ENCODE measurements around the gene SNX33. TPM values are rescaled to one million over a fixed set of nuclear protein-coding genes. Genes with fewer than 3 reads are reported as not detected.

Gene SNX33
- total RNA-seq, 1 experiment from 2014 or later: 8.3 TPM

DNA sequence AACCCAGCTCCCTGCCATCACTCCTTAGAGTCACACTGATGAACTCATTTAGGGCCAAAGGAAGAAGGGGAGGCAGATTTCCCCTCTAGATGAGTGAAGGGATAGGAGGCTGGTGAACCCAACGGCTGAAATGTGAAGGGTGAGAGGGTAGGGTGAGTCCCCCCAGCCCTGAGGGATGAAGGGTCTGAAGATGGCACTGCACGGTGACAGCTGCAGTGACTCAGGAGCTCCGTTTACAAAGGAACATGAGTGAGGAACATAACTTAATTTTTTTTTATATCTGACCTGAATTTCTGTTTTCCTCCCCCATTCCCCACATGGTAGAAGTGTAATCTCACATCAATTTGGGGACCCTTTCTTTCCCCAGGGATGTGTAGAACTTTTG lies 14.0 kb downstream of the SNX33 start:
- H3K9me2 ChIP-seq (ENCODE audit: insufficient read depth): no peaks in the 10 kb centered on the region
- peaks cover 32 to 60% of the 10 kb centered on the region in 2 experiments for H3K4me1 ChIP-seq (ENCODE audit: control insufficient read depth in 1 of 2, insufficient read depth in 2 of 2, low read length in 2 of 2)
- RAD21 ChIA-PET (ENCODE audit: low non-redundant PET in 1 of 2, low total read pairs in 2 of 2, uncharacterized antibody in 2 of 2, unreplicated experiment in 2 of 2): no interaction called here
- 0 out of 4 replicates have a peak overlapping the region, but pooled peaks of 1 of the 2 experiments have one; percentile 3 for H3K4me3 ChIP-seq (replicated peaks in 1 of 2; ENCODE audit: low read depth in 1 of 2, low read length in 2 of 2)
- H3K27me3 ChIP-seq (ENCODE audit: insufficient read depth, low read length): no peaks in the 10 kb centered on the region
- no TSS peak for BruUV-seq (replicated peaks)
- no peaks in the 10 kb centered on the region for H4K20me1 ChIP-seq (ENCODE audit: insufficient read depth)
- no peak for DNase-seq (ENCODE audit: low read depth, low spot score)
- H3K9ac ChIP-seq (ENCODE audit: low read length): peak overlapping the region; percentile 68
- no peak for ATAC-seq
- H3K4me2 ChIP-seq (ENCODE audit: low read length): peak overlapping the region; percentile 63
- no peak overlapping the region for H2AFZ ChIP-seq (ENCODE audit: low read depth, low read length, poor library complexity, severe bottlenecking)
- CTCF ChIA-PET: interaction anchor here (1.3 to 1.5 kb wide), 2 partner anchors 14 to 294 kb away, joined by 4 to 7 read pairs; partner anchors contain the start of genes MAN2C1 and SNX33
- no peaks in the 10 kb centered on the region for H3K9me3 ChIP-seq (ENCODE audit: control insufficient read depth in 1 of 2, insufficient read depth in 1 of 2, low read depth in 1 of 2, low read length in 2 of 2)
- H3K79me2 ChIP-seq (ENCODE audit: insufficient read depth, low read length): no peaks in the 10 kb centered on the region
- 0 out of 2 replicates have a peak, but pooled peaks have one; percentile 1 for TF ChIP-seq POLR2AphosphoS5 (IDR thresholded peaks at IDR 0.05; ENCODE audit: low read depth, low read length)
- TF ChIP-seq, protein P1, sequence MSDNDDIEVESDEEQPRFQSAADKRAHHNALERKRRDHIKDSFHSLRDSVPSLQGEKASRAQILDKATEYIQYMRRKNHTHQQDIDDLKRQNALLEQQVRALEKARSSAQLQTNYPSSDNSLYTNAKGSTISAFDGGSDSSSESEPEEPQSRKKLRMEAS (IDR thresholded peaks at IDR 0.05): no peak
- POLR2A ChIA-PET: interaction anchor here (0.7 to 1.9 kb wide), 4 partner anchors 9 to 294 kb away, joined by 4 to 8 read pairs (median 6); partner anchors contain the start of genes MAN2C1, SIN3A and SNX33
- peak overlapping the region; percentile 64 for H3K27ac ChIP-seq (ENCODE audit: low read depth, low read length)
- intact Hi-C loops (cut with micrococcal nuclease): no loop called here
- peaks cover 0 to 2% of the 10 kb centered on the region in 2 experiments; a peak in 1 of 4 replicates for H3K36me3 ChIP-seq (ENCODE audit: control insufficient read depth in 1 of 2, insufficient read depth in 2 of 2, low read length in 2 of 2)

DNA sequence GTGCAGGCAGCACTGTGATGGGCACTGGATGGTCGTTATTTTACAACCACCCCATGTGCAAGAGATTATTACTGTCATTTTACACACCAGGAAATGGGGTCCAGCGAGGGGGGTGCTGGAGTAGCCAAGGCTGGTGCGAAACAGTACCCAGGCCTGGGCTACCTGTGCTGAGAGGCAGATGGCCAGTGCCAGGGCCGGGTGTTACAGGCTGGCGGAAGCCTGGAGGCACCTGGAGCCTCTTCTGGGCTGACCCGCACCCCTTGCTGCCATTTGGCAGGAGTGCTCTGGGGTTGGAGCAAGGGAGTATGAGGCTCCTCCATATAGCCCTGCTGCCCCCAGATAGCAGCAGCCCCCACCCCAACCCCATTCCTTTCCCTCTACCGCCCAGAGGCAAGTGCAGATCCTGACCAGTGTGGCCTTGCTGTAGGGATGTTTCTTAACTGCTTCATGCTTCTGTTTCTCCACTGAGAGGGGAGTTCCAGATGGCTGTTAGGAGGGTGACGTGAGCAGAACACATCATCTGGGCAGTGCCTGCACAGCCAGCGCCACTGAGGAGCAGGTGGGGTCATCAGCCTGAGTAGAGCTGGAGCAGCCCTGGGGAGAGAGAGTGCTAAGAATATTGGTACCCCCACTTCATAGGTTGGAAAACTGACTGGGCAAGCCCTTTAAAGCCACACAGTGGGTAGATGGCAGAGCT lies 15.3 kb downstream of the SNX33 start:
- TF ChIP-seq CBX3 (IDR thresholded peaks at IDR 0.05; ENCODE audit: low read depth): no peak
- no peak for TF ChIP-seq YY1 (IDR thresholded peaks at IDR 0.05; ENCODE audit: extremely low read depth, insufficient replicate concordance, low read depth, low read length)
- TF ChIP-seq, protein P2, sequence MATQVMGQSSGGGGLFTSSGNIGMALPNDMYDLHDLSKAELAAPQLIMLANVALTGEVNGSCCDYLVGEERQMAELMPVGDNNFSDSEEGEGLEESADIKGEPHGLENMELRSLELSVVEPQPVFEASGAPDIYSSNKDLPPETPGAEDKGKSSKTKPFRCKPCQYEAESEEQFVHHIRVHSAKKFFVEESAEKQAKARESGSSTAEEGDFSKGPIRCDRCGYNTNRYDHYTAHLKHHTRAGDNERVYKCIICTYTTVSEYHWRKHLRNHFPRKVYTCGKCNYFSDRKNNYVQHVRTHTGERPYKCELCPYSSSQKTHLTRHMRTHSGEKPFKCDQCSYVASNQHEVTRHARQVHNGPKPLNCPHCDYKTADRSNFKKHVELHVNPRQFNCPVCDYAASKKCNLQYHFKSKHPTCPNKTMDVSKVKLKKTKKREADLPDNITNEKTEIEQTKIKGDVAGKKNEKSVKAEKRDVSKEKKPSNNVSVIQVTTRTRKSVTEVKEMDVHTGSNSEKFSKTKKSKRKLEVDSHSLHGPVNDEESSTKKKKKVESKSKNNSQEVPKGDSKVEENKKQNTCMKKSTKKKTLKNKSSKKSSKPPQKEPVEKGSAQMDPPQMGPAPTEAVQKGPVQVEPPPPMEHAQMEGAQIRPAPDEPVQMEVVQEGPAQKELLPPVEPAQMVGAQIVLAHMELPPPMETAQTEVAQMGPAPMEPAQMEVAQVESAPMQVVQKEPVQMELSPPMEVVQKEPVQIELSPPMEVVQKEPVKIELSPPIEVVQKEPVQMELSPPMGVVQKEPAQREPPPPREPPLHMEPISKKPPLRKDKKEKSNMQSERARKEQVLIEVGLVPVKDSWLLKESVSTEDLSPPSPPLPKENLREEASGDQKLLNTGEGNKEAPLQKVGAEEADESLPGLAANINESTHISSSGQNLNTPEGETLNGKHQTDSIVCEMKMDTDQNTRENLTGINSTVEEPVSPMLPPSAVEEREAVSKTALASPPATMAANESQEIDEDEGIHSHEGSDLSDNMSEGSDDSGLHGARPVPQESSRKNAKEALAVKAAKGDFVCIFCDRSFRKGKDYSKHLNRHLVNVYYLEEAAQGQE (IDR thresholded peaks at IDR 0.05; ENCODE audit: low read depth): no peak
- H3K36me3 ChIP-seq (ENCODE audit: control insufficient read depth in 1 of 2, insufficient read depth in 2 of 2, low read length in 2 of 2): no peaks in the 10 kb centered on the region; a peak in 1 of 4 replicates
- H3K9me3 ChIP-seq (ENCODE audit: control insufficient read depth in 1 of 2, insufficient read depth in 1 of 2, low read depth in 1 of 2, low read length in 2 of 2): no peaks in the 10 kb centered on the region
- no peak overlapping the region for H3K4me2 ChIP-seq (ENCODE audit: low read length)
- no peak overlapping the region for H2AFZ ChIP-seq (ENCODE audit: low read depth, low read length, poor library complexity, severe bottlenecking)
- no peak overlapping the region for H3K9ac ChIP-seq (ENCODE audit: low read length)
- no peaks in the 10 kb centered on the region for H3K27me3 ChIP-seq (ENCODE audit: insufficient read depth, low read length)
- no peaks in the 10 kb centered on the region for H4K20me1 ChIP-seq (ENCODE audit: insufficient read depth)
- ChIA-PET RAD21 (ENCODE audit: low non-redundant PET in 1 of 2, low total read pairs in 2 of 2, uncharacterized antibody in 2 of 2, unreplicated experiment in 2 of 2) (no interaction called here), CTCF (no interaction called here), POLR2A (no interaction called here)
- no peaks in the 10 kb centered on the region for H3K79me2 ChIP-seq (ENCODE audit: insufficient read depth, low read length)
- H3K27ac ChIP-seq (ENCODE audit: low read depth, low read length): no peak overlapping the region
- DNase-seq (ENCODE audit: low read depth, low spot score): no peak
- H3K9me2 ChIP-seq (ENCODE audit: insufficient read depth): no peaks in the 10 kb centered on the region
- no TSS peak for BruUV-seq (replicated peaks)
- intact Hi-C loops (cut with micrococcal nuclease): no loop called here
- H3K4me3 ChIP-seq (replicated peaks in 1 of 2; ENCODE audit: low read depth in 1 of 2, low read length in 2 of 2): no peak overlapping the region
- H3K4me1 ChIP-seq (ENCODE audit: control insufficient read depth in 1 of 2, insufficient read depth in 2 of 2, low read length in 2 of 2): peaks cover 45 to 72% of the 10 kb centered on the region in 2 experiments
- ATAC-seq: no peak
